Measurements from ENCODE around the gene NTSR1.

NTSR1 gene

GRCh38 chr20:62697468-62697912 is 11.1 kb upstream of the NTSR1 start:
- Histone ChIP-seq H3K23ac (ENCODE audit: low read length) (no peak overlapping the region), H2AK5ac (ENCODE audit: low read length) (no peak overlapping the region), H3K27ac (ENCODE audit: low read depth, low read length) (no peak overlapping the region), H3K18ac (ENCODE audit: low read length) (no peak overlapping the region), H4K5ac (ENCODE audit: low read length) (no peak overlapping the region), H3K79me1 (ENCODE audit: low read length) (no peaks in the 10 kb centered on the region), H2BK5ac (ENCODE audit: low read length) (no peak overlapping the region), H4K8ac (ENCODE audit: low read depth, low read length) (no peak overlapping the region), H3K4me2 (ENCODE audit: low read length) (no peak overlapping the region), H3K4ac (ENCODE audit: low read depth, low read length) (no peak overlapping the region), H3K79me2 (ENCODE audit: control insufficient read depth, insufficient read depth, low read length) (no peaks in the 10 kb centered on the region), H2BK120ac (ENCODE audit: low read depth, low read length) (no peak overlapping the region), H3K56ac (ENCODE audit: low read length) (no peak overlapping the region), H3K4me1 (ENCODE audit: control insufficient read depth, low read depth, low read length) (no peaks in the 10 kb centered on the region), H3K9ac (ENCODE audit: low read length) (no peak overlapping the region), H2BK15ac (replicated peaks; ENCODE audit: low read depth) (no peak overlapping the region), H3K27me3 (ENCODE audit: insufficient read depth, low read length, poor library complexity) (no peaks in the 10 kb centered on the region), H3K4me3 (ENCODE audit: low read length) (no peak overlapping the region), H3K36me3 (ENCODE audit: control insufficient read depth, insufficient read depth, low read length) (no peaks in the 10 kb centered on the region)
- no CpG with 5 or more reads among the region's 11 CpGs for WGBS (ENCODE audit: extremely low coverage, insufficient coverage, low lambda C conversion rate)
- DNase-seq = no peak

- no peak for DNase-seq
- H3K4me2 ChIP-seq (ENCODE audit: low read length) = no peak overlapping the region
- no peak overlapping the region for H3K4ac ChIP-seq (ENCODE audit: low read depth, low read length)
- no peak overlapping the region for H3K4me3 ChIP-seq (ENCODE audit: low read length)
- H3K27ac ChIP-seq (ENCODE audit: low read depth, low read length) = no peak overlapping the region
- no peak overlapping the region for H4K5ac ChIP-seq (ENCODE audit: low read length)
- H2BK5ac ChIP-seq (ENCODE audit: low read length) = no peak overlapping the region
- no peak overlapping the region for H4K8ac ChIP-seq (ENCODE audit: low read depth, low read length)
- no peaks in the 10 kb centered on the region for H3K4me1 ChIP-seq (ENCODE audit: control insufficient read depth, low read depth, low read length)
- H2BK15ac ChIP-seq (replicated peaks; ENCODE audit: low read depth) = no peak overlapping the region
- no CpG with 5 or more reads among the region's 14 CpGs for WGBS (ENCODE audit: extremely low coverage, insufficient coverage, low lambda C conversion rate)
- no peak overlapping the region for H3K56ac ChIP-seq (ENCODE audit: low read length)
- no peaks in the 10 kb centered on the region for H3K79me1 ChIP-seq (ENCODE audit: low read length)
- H3K27me3 ChIP-seq (ENCODE audit: insufficient read depth, low read length, poor library complexity) = no peaks in the 10 kb centered on the region
- H2BK120ac ChIP-seq (ENCODE audit: low read depth, low read length) = no peak overlapping the region
- no peaks in the 10 kb centered on the region for H3K36me3 ChIP-seq (ENCODE audit: control insufficient read depth, insufficient read depth, low read length)
- no peak overlapping the region for H3K18ac ChIP-seq (ENCODE audit: low read length)
- no peaks in the 10 kb centered on the region for H3K79me2 ChIP-seq (ENCODE audit: control insufficient read depth, insufficient read depth, low read length)
- H2AK5ac ChIP-seq (ENCODE audit: low read length) = no peak overlapping the region
- no peak overlapping the region for H3K9ac ChIP-seq (ENCODE audit: low read length)
- no peak overlapping the region for H3K23ac ChIP-seq (ENCODE audit: low read length)
Measured at GRCh38 chr20:62698231-62698630, 10.4 kb upstream of the NTSR1 start.

DNA sequence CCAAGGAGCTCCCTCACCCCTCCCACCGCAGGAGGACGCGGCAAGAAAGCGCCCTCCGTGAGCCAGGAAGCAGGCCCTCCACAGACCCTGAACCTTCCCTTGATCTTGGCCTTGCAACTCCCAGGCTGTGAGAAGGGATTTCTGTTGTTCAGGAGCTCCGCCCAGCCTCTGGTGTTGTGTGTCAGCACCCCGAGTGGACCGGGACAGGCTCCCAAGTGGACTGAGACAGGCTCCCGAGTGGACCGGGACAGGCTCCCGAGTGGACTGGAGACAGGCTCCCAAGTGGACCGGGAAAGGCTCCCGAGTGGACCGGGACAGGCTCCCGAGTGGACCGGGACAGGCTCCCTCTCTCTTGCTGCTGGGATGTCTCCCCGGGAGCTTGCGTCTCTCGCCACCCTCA is 9.3 kb upstream of the NTSR1 start:
- Histone ChIP-seq H3K9ac (ENCODE audit: low read length) (no peak overlapping the region), H3K4me2 (ENCODE audit: low read length) (no peak overlapping the region), H2BK15ac (replicated peaks; ENCODE audit: low read depth) (no peak overlapping the region), H2BK120ac (ENCODE audit: low read depth, low read length) (no peak overlapping the region), H3K23ac (ENCODE audit: low read length) (no peak overlapping the region), H3K4me1 (ENCODE audit: control insufficient read depth, low read depth, low read length) (no peaks in the 10 kb centered on the region), H3K56ac (ENCODE audit: low read length) (no peak overlapping the region), H3K27me3 (ENCODE audit: insufficient read depth, low read length, poor library complexity) (no peaks in the 10 kb centered on the region), H2AK5ac (ENCODE audit: low read length) (no peak overlapping the region), H3K27ac (ENCODE audit: low read depth, low read length) (no peak overlapping the region), H3K79me2 (ENCODE audit: control insufficient read depth, insufficient read depth, low read length) (no peaks in the 10 kb centered on the region), H4K5ac (ENCODE audit: low read length) (no peak overlapping the region), H3K36me3 (ENCODE audit: control insufficient read depth, insufficient read depth, low read length) (no peaks in the 10 kb centered on the region), H2BK5ac (ENCODE audit: low read length) (no peak overlapping the region), H3K18ac (ENCODE audit: low read length) (no peak overlapping the region), H4K8ac (ENCODE audit: low read depth, low read length) (no peak overlapping the region), H3K4me3 (ENCODE audit: low read length) (no peak overlapping the region), H3K4ac (ENCODE audit: low read depth, low read length) (no peak overlapping the region), H3K79me1 (ENCODE audit: low read length) (no peaks in the 10 kb centered on the region)
- WGBS (ENCODE audit: extremely low coverage, insufficient coverage, low lambda C conversion rate) = no CpG with 5 or more reads among the region's 19 CpGs
- DNase-seq = no peak

DNA sequence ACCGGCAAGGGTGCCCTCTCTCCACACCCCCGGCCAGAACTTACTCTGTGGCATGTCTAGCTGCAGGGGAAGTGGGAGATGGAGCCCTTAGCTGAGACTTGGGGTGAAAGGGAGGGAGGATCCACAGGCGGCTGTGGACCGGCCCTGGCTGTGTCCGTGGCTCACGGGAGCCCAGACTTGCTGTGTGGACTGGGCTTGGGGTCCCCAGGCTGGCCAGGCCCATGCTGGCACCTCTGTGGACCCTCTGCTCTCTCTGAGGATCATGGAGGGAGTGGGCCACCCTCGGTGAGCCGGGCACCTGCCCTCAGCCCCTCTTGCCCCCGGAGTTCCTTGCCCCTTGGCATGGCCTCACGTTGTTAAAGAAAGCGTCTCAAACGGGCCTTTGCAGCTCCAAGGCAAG is 8.9 kb upstream of the NTSR1 start:
- H3K23ac ChIP-seq (ENCODE audit: low read length) = no peak overlapping the region
- H3K4me3 ChIP-seq (ENCODE audit: low read length) = no peak overlapping the region
- H4K8ac ChIP-seq (ENCODE audit: low read depth, low read length) = no peak overlapping the region
- no peak overlapping the region for H3K18ac ChIP-seq (ENCODE audit: low read length)
- H3K79me2 ChIP-seq (ENCODE audit: control insufficient read depth, insufficient read depth, low read length) = no peaks in the 10 kb centered on the region
- WGBS (ENCODE audit: extremely low coverage, insufficient coverage, low lambda C conversion rate) = no CpG with 5 or more reads among the region's 12 CpGs
- no peak overlapping the region for H3K4me2 ChIP-seq (ENCODE audit: low read length)
- no peak for DNase-seq
- no peaks in the 10 kb centered on the region for H3K27me3 ChIP-seq (ENCODE audit: insufficient read depth, low read length, poor library complexity)
- no peak overlapping the region for H2BK15ac ChIP-seq (replicated peaks; ENCODE audit: low read depth)
- H3K56ac ChIP-seq (ENCODE audit: low read length) = no peak overlapping the region
- no peak overlapping the region for H3K27ac ChIP-seq (ENCODE audit: low read depth, low read length)
- no peaks in the 10 kb centered on the region for H3K36me3 ChIP-seq (ENCODE audit: control insufficient read depth, insufficient read depth, low read length)
- no peak overlapping the region for H3K4ac ChIP-seq (ENCODE audit: low read depth, low read length)
- no peak overlapping the region for H2BK5ac ChIP-seq (ENCODE audit: low read length)
- H4K5ac ChIP-seq (ENCODE audit: low read length) = no peak overlapping the region
- H3K79me1 ChIP-seq (ENCODE audit: low read length) = no peaks in the 10 kb centered on the region
- H2AK5ac ChIP-seq (ENCODE audit: low read length) = no peak overlapping the region
- H2BK120ac ChIP-seq (ENCODE audit: low read depth, low read length) = no peak overlapping the region
- no peaks in the 10 kb centered on the region for H3K4me1 ChIP-seq (ENCODE audit: control insufficient read depth, low read depth, low read length)
- H3K9ac ChIP-seq (ENCODE audit: low read length) = no peak overlapping the region

GRCh38 chr20:62700261-62700930 is 8.2 kb upstream of the NTSR1 start:
- no peaks in the 10 kb centered on the region for H3K4me1 ChIP-seq (ENCODE audit: control insufficient read depth, low read depth, low read length)
- no peaks in the 10 kb centered on the region for H3K27me3 ChIP-seq (ENCODE audit: insufficient read depth, low read length, poor library complexity)
- H3K9ac ChIP-seq (ENCODE audit: low read length) = no peak overlapping the region
- H3K79me1 ChIP-seq (ENCODE audit: low read length) = no peaks in the 10 kb centered on the region
- no peaks in the 10 kb centered on the region for H3K79me2 ChIP-seq (ENCODE audit: control insufficient read depth, insufficient read depth, low read length)
- no peak overlapping the region for H3K4me3 ChIP-seq (ENCODE audit: low read length)
- no peak overlapping the region for H4K8ac ChIP-seq (ENCODE audit: low read depth, low read length)
- H3K4ac ChIP-seq (ENCODE audit: low read depth, low read length) = no peak overlapping the region
- H3K18ac ChIP-seq (ENCODE audit: low read length) = no peak overlapping the region
- H3K56ac ChIP-seq (ENCODE audit: low read length) = no peak overlapping the region
- H3K36me3 ChIP-seq (ENCODE audit: control insufficient read depth, insufficient read depth, low read length) = no peaks in the 10 kb centered on the region
- no peak overlapping the region for H3K4me2 ChIP-seq (ENCODE audit: low read length)
- no peak overlapping the region for H2BK120ac ChIP-seq (ENCODE audit: low read depth, low read length)
- no peak overlapping the region for H2BK5ac ChIP-seq (ENCODE audit: low read length)
- H2AK5ac ChIP-seq (ENCODE audit: low read length) = no peak overlapping the region
- no peak for DNase-seq
- WGBS (ENCODE audit: extremely low coverage, insufficient coverage, low lambda C conversion rate) = no CpG with 5 or more reads among the region's 18 CpGs
- no peak overlapping the region for H3K27ac ChIP-seq (ENCODE audit: low read depth, low read length)
- no peak overlapping the region for H3K23ac ChIP-seq (ENCODE audit: low read length)
- no peak overlapping the region for H4K5ac ChIP-seq (ENCODE audit: low read length)
- no peak overlapping the region for H2BK15ac ChIP-seq (replicated peaks; ENCODE audit: low read depth)
